PC-9 (cell line): ENCODE results near the gene CCDC88C.

Experiments
- CTCF ChIP-seq: fragments of 200-600 bp; sonication (generic); conservative IDR thresholded peaks from 2 replicates; pipeline ENCODE4 v1.6.1; 2017; ENCODE audit warnings: mixed run types, antibody characterized with exemption, mild to moderate bottlenecking, moderate library complexity
- EZH2 ChIP-seq: fragments of 200-600 bp; sonication (generic); IDR thresholded peaks from 2 replicates; pipeline ENCODE4 v1.8.0; 2017; ENCODE audit warnings: antibody characterized with exemption, low read depth

DNA sequence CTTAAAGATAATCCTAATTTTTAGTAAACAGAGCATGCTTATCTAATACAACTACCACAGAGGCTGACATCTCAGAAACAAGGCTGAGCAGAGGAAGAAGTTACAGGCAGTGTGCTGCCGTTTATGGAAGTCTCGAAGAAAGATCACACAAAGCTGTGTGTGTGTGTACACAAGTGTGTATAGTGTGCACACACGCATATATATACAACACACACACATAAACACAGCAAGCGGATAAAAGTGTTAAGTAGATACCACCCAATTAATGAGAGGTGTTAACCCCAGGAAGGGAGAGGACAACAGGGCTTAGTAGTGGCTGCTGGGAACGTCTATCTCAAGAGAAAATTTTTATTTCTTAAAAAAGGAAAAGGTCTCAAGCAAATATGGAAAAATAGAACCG is 15.3 kb downstream of the CCDC88C start:
- TF ChIP-seq CTCF (no peak), EZH2 (no peak)
